Keratinocyte (primary cell): ENCODE measurements around the gene CYP26A1. TPM values are rescaled to one million over a fixed set of nuclear protein-coding genes. Genes with fewer than 3 reads are reported as not detected.

Source experiments
- DNase-seq: peaks from one replicate; pipeline ENCODE4 v3.0.0-alpha.2; 2011; ENCODE audit warnings: low read depth, missing footprints, low spot score
- FAIRE-seq: peaks from 2 replicates; lab custom pipeline; 2011; peaks lifted over from hg19 to GRCh38; lab: Jason Lieb, UNC
- H2AFZ ChIP-seq: 2 replicates; pipeline ENCODE4 v1.6.0; 2012; ENCODE audit warnings: low read length, control low read depth, inconsistent platforms; ENCODE audit not compliant: control insufficient read depth
- H3K27ac ChIP-seq: 2 replicates; pipeline ENCODE4 v1.5.1; 2011; ENCODE audit warnings: low read length; ENCODE audit not compliant: control insufficient read depth, insufficient read depth
- H3K27me3 ChIP-seq: 3 replicates; pipeline ENCODE4 v1.6.0; 2011; ENCODE audit warnings: low read length; ENCODE audit not compliant: control insufficient read depth, insufficient read depth; ENCODE audit errors: extremely low read depth
- H3K36me3 ChIP-seq, 2 experiments: 2 replicates in 1 of 2; 3 replicates in 1 of 2; pipeline ENCODE4 v1.5.1; 2011; ENCODE audit warnings: low read length in 2 of 2, mild to moderate bottlenecking in 1 of 2; ENCODE audit not compliant: control insufficient read depth in 2 of 2, insufficient read depth in 2 of 2; ENCODE audit errors: extremely low read depth in 1 of 2
- H3K4me1 ChIP-seq: 3 replicates; pipeline ENCODE4 v1.5.1; 2011; ENCODE audit warnings: low read length; ENCODE audit not compliant: control insufficient read depth, insufficient read depth; ENCODE audit errors: extremely low read depth
- H3K4me2 ChIP-seq: 3 replicates; pipeline ENCODE4 v1.6.0; 2011; ENCODE audit warnings: low read depth, low read length; ENCODE audit not compliant: control insufficient read depth, insufficient read depth; ENCODE audit errors: extremely low read depth
- H3K4me3 ChIP-seq, 3 experiments: fragments of 200-600 bp in 1 of 3; sonication (generic) in 1 of 3; 2 replicates in 2 of 3; 3 replicates in 1 of 3; pipeline ENCODE4 v1.5.1; 2011 to 2016; ENCODE audit warnings: low read length in 3 of 3, mild to moderate bottlenecking in 3 of 3, control low read depth in 2 of 3, inconsistent platforms in 1 of 3, low read depth in 1 of 3, mixed read lengths in 1 of 3, mixed run types in 1 of 3, moderate library complexity in 1 of 3; ENCODE audit not compliant: control insufficient read depth in 2 of 3, insufficient read depth in 2 of 3; ENCODE audit errors: extremely low read depth in 1 of 3
- H3K79me2 ChIP-seq: 2 replicates; pipeline ENCODE4 v1.6.0; 2012; ENCODE audit warnings: low read length; ENCODE audit not compliant: control insufficient read depth, insufficient read depth
- H3K9ac ChIP-seq: 3 replicates; pipeline ENCODE4 v1.6.0; 2011; ENCODE audit warnings: low read length; ENCODE audit not compliant: control insufficient read depth, insufficient read depth; ENCODE audit errors: extremely low read depth
- H3K9me1 ChIP-seq: 3 replicates; pipeline ENCODE4 v1.6.0; 2011; ENCODE audit warnings: low read length; ENCODE audit not compliant: control insufficient read depth, insufficient read depth; ENCODE audit errors: extremely low read depth
- H3K9me3 ChIP-seq: 2 replicates; pipeline ENCODE4 v1.5.1; 2012; ENCODE audit warnings: low read depth, low read length; ENCODE audit not compliant: control insufficient read depth
- H4K20me1 ChIP-seq: 3 replicates; pipeline ENCODE4 v1.6.0; 2011; ENCODE audit warnings: low read length; ENCODE audit not compliant: control insufficient read depth, insufficient read depth; ENCODE audit errors: extremely low read depth
- EZH2 ChIP-seq: IDR thresholded peaks from one replicate; pipeline ENCODE4 v1.6.1; 2012; ENCODE audit warnings: inconsistent platforms, mild to moderate bottlenecking, low read length, moderate library complexity
- dilution Hi-C: fragments of 300-500 bp; cut with MboI; formaldehyde crosslinking; loops from one replicate; pipeline ENCODE4 v1.7.0; 2020; ENCODE audit warnings: low sequenced_read_pairs; ENCODE audit not compliant: extremely low pct_ligation_motif_present
- polyA plus RNA-seq, 5 experiments: library from polyadenylated mRNA; depleted of rRNA in 3 of 5; stranded (reverse) in 3 of 5; stranded (forward) in 1 of 5; unstranded in 1 of 5; fragments of >200 nt; gene quantifications; 1 replicate in 1 of 5; 2 replicates in 3 of 5; 3 replicates in 1 of 5; pipeline versions ENCODE4 v1.2.1 to v1.2.3, GENCODE V29; 2011 to 2012; ENCODE audit warnings: missing spikeins in 2 of 5, low read depth in 1 of 5, low replicate concordance in 1 of 5
- TF ChIP-seq, protein P1 (sequence below), 3 experiments: IDR thresholded peaks in 1 of 3; conservative IDR thresholded peaks in 1 of 3; optimal IDR thresholded peaks in 1 of 3; 2 replicates in 2 of 3; 3 replicates in 1 of 3; pipeline versions ENCODE3 to v1.5.1; 2011; ENCODE audit warnings: low read length in 3 of 3, mild to moderate bottlenecking in 3 of 3, moderate library complexity in 2 of 3, control low read depth in 1 of 3, inconsistent platforms in 1 of 3; ENCODE audit not compliant: insufficient read depth in 2 of 3; ENCODE audit errors: extremely low read depth in 1 of 3

CYP26A1 gene
- polyA plus RNA-seq, 1 donor (not counting 4 experiments of a cell fraction or from before 2014, with no cell fraction given), result not detected

- no peaks in the 10 kb centered on the region for H3K27me3 ChIP-seq
- H3K9ac ChIP-seq, result no peak overlapping the region
- H3K4me2 ChIP-seq, result no peak overlapping the region
- DNase-seq, result no peak
- H3K9me1 ChIP-seq, result no peaks in the 10 kb centered on the region
- dilution Hi-C loops, result no loop called here
- H3K79me2 ChIP-seq, result no peaks in the 10 kb centered on the region
- H3K27ac ChIP-seq, result no peak overlapping the region
- H4K20me1 ChIP-seq, result no peaks in the 10 kb centered on the region
- H3K4me1 ChIP-seq, result peaks cover 11% of the 10 kb centered on the region
- H3K4me3 ChIP-seq, result no peak overlapping the region
- no peak for FAIRE-seq
- H3K36me3 ChIP-seq, result no peaks in the 10 kb centered on the region
- no peak for TF ChIP-seq EZH2
- TF ChIP-seq, protein P1, sequence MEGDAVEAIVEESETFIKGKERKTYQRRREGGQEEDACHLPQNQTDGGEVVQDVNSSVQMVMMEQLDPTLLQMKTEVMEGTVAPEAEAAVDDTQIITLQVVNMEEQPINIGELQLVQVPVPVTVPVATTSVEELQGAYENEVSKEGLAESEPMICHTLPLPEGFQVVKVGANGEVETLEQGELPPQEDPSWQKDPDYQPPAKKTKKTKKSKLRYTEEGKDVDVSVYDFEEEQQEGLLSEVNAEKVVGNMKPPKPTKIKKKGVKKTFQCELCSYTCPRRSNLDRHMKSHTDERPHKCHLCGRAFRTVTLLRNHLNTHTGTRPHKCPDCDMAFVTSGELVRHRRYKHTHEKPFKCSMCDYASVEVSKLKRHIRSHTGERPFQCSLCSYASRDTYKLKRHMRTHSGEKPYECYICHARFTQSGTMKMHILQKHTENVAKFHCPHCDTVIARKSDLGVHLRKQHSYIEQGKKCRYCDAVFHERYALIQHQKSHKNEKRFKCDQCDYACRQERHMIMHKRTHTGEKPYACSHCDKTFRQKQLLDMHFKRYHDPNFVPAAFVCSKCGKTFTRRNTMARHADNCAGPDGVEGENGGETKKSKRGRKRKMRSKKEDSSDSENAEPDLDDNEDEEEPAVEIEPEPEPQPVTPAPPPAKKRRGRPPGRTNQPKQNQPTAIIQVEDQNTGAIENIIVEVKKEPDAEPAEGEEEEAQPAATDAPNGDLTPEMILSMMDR (optimal IDR thresholded peaks at IDR 0.05 in 1 of 3, IDR thresholded peaks at IDR 0.05 in 1 of 3, conservative IDR thresholded peaks at IDR 0.05 in 1 of 3; ENCODE audit: extremely low read depth in 1 of 3, insufficient read depth in 2 of 3, low read length in 3 of 3), result no peak
- H3K9me3 ChIP-seq, result no peaks in the 10 kb centered on the region
- H2AFZ ChIP-seq, result no peak overlapping the region
Measured at GRCh38 chr10:93032809-93033137, 40.9 kb upstream of the CYP26A1 start.

GRCh38 chr10:93034426-93034825 is 39.3 kb upstream of the CYP26A1 start:
- H3K36me3 ChIP-seq, result no peaks in the 10 kb centered on the region
- H3K79me2 ChIP-seq, result no peaks in the 10 kb centered on the region
- no peaks in the 10 kb centered on the region for H4K20me1 ChIP-seq
- TF ChIP-seq, protein P1 (optimal IDR thresholded peaks at IDR 0.05 in 1 of 3, IDR thresholded peaks at IDR 0.05 in 1 of 3, conservative IDR thresholded peaks at IDR 0.05 in 1 of 3; ENCODE audit: extremely low read depth in 1 of 3, insufficient read depth in 2 of 3, low read length in 3 of 3), result no peak
- TF ChIP-seq EZH2, result no peak
- no peaks in the 10 kb centered on the region for H3K27me3 ChIP-seq
- no peaks in the 10 kb centered on the region for H3K9me1 ChIP-seq
- no peaks in the 10 kb centered on the region for H3K9me3 ChIP-seq
- no peak for DNase-seq
- H3K9ac ChIP-seq, result no peak overlapping the region
- H3K27ac ChIP-seq, result no peak overlapping the region
- H3K4me1 ChIP-seq, result peaks cover 6% of the 10 kb centered on the region
- no peak for FAIRE-seq
- dilution Hi-C loops, result no loop called here
- no peak overlapping the region for H3K4me2 ChIP-seq
- H3K4me3 ChIP-seq, result no peak overlapping the region
- H2AFZ ChIP-seq, result no peak overlapping the region
